Right kidney (tissue), 1 donor: ENCODE measurements around the gene RABEP2.
A peak's percentile ranks its signal among the peaks of the same experiment; 100 is the strongest.
"Not testable (repeated sequence)": the region's sequence is repeated elsewhere in the genome, so short reads cannot be mapped to it uniquely, and the experiment has no call there.

Experiments
- DNase-seq: peaks from one replicate; pipeline ENCODE4 v3.0.0-alpha.2; 2016

RABEP2 gene

GRCh38 chr16:28878083-28878926, 46.7 kb downstream of the RABEP2 start, which contains the start of gene ATP2A1:
Gene ATP2A1 (plus strand): TSS chr16:28878488. CDS start chr16:28878672, 184 bp downstream.
- DNase-seq: no peak

GRCh38 chr16:28877655-28878000, 47.4 kb downstream of the RABEP2 start:
- no peak for DNase-seq

- no peak for DNase-seq
Observed at GRCh38 chr16:28876973-28877654, 47.9 kb downstream of the RABEP2 start.

- peak; percentile 35 for DNase-seq
Observed at GRCh38 chr16:28876019-28876659, 48.9 kb downstream of the RABEP2 start.

- DNase-seq: no peak
Observed at GRCh38 chr16:28875134-28876018, 49.7 kb downstream of the RABEP2 start.

- no peak for DNase-seq
Observed at GRCh38 chr16:28874406-28874805, 50.6 kb downstream of the RABEP2 start.

GRCh38 chr16:28873543-28874201, 51.4 kb downstream of the RABEP2 start:
- DNase-seq: no peak

- DNase-seq: no peak
Observed at GRCh38 chr16:28872952-28873351, 52.1 kb downstream of the RABEP2 start.

GRCh38 chr16:28869201-28869600, 55.8 kb downstream of the RABEP2 start:
- DNase-seq: no peak

- not testable (repeated sequence) for DNase-seq
Observed at GRCh38 chr16:28867646-28868045, 57.4 kb downstream of the RABEP2 start.

GRCh38 chr16:28867241-28867640, 57.8 kb downstream of the RABEP2 start:
- no peak for DNase-seq

GRCh38 chr16:28866454-28866804, 58.6 kb downstream of the RABEP2 start:
- DNase-seq: no peak

GRCh38 chr16:28865722-28866453, 59.1 kb downstream of the RABEP2 start:
- no peak for DNase-seq

- DNase-seq: no peak
Observed at GRCh38 chr16:28865001-28865688, 59.9 kb downstream of the RABEP2 start.

GRCh38 chr16:28863929-28864793, 60.9 kb downstream of the RABEP2 start:
- no peak for DNase-seq

- no peak for DNase-seq
Observed at GRCh38 chr16:28859326-28859725, 65.7 kb downstream of the RABEP2 start.

- no peak for DNase-seq
Observed at GRCh38 chr16:28858421-28858820, 66.6 kb downstream of the RABEP2 start.
